Astrocyte of the spinal cord (primary cell): Measurements from ENCODE around the gene RNFT2.
A peak's percentile ranks its signal among the peaks of the same experiment; 100 is the strongest.

Experiments
- DNase-seq: peaks from one replicate; pipeline ENCODE4 v3.0.0; 2011; ENCODE audit warnings: low read depth, low spot score
- H3K4me3 ChIP-seq: 2 replicates; pipeline ENCODE4 v1.5.1; 2011; ENCODE audit warnings: low read depth, mild to moderate bottlenecking, low read length, moderate library complexity
- CTCF ChIP-seq: IDR thresholded peaks from 2 replicates; pipeline ENCODE4 v1.5.1; 2012; ENCODE audit warnings: low read depth, mild to moderate bottlenecking, low read length, inconsistent platforms
- in situ Hi-C: cut with HindIII; loops from 2 replicates; pipeline ENCODE4 v1.10.0; 2017; ENCODE audit warnings: low sequenced_read_pairs

The RNFT2 gene

GRCh38 chr12:116731801-116732200 lies 6.3 kb upstream of the RNFT2 start:
- in situ Hi-C loops, result no loop called here
- H3K4me3 ChIP-seq, result no peak overlapping the region
- TF ChIP-seq CTCF, result no peak
- no peak for DNase-seq

- in situ Hi-C loops, result no loop called here
- DNase-seq, result no peak
- TF ChIP-seq CTCF, result no peak
- no peak overlapping the region for H3K4me3 ChIP-seq
Measured at GRCh38 chr12:116734156-116734768, 3.9 kb upstream of the RNFT2 start.

- no peak for DNase-seq
- in situ Hi-C loops, result no loop called here
- H3K4me3 ChIP-seq, result no peak overlapping the region
- TF ChIP-seq CTCF, result no peak
Measured at GRCh38 chr12:116735084-116735483, 3.0 kb upstream of the RNFT2 start.

GRCh38 chr12:116735951-116736599 lies 2.0 kb upstream of the RNFT2 start:
- in situ Hi-C loops, result no loop called here
- TF ChIP-seq CTCF, result no peak
- peak overlapping the region; percentile 95 for H3K4me3 ChIP-seq
- no peak for DNase-seq

- in situ Hi-C loops, result no loop called here
- DNase-seq, result no peak
Measured at GRCh38 chr12:116736962-116737773, 947 bp upstream of the RNFT2 start.

More at GRCh38 chr12:116736962-116737773, 947 bp upstream of the RNFT2 start:
- H3K4me3 ChIP-seq, result peak overlapping the region; percentile 95
- no peak for TF ChIP-seq CTCF
